Coronary artery (tissue), 2 donors: ENCODE data around the gene NUAK2.

Experiments used
- DNase-seq: peaks from one replicate; pipeline ENCODE4 v3.0.0-alpha.2; 2017; ENCODE audit warnings: low spot score
- H3K27ac ChIP-seq, 2 donors: fragments of 200-600 bp; sonication (generic); one replicate each; pipeline ENCODE4 v1.5.1; 2016 to 2019
- H3K4me3 ChIP-seq: fragments of 200-600 bp; sonication (generic); 2 replicates; pipeline ENCODE4 v1.5.1; 2016; ENCODE audit warnings: mild to moderate bottlenecking, moderate library complexity
- TF ChIP-seq, protein P1 (sequence below): fragments of 200-600 bp; sonication (generic); IDR thresholded peaks from one replicate; pipeline ENCODE4 v1.5.1; 2019; ENCODE audit warnings: antibody characterized with exemption

The NUAK2 gene

GRCh38 chr1:205319081-205320018 is 2.2 kb downstream of the NUAK2 start:
- Histone ChIP-seq H3K27ac (peak overlapping the region in 1 of 2 donors; percentile 49), H3K4me3 (peak overlapping the region; percentile 34)
- TF ChIP-seq, protein P1, sequence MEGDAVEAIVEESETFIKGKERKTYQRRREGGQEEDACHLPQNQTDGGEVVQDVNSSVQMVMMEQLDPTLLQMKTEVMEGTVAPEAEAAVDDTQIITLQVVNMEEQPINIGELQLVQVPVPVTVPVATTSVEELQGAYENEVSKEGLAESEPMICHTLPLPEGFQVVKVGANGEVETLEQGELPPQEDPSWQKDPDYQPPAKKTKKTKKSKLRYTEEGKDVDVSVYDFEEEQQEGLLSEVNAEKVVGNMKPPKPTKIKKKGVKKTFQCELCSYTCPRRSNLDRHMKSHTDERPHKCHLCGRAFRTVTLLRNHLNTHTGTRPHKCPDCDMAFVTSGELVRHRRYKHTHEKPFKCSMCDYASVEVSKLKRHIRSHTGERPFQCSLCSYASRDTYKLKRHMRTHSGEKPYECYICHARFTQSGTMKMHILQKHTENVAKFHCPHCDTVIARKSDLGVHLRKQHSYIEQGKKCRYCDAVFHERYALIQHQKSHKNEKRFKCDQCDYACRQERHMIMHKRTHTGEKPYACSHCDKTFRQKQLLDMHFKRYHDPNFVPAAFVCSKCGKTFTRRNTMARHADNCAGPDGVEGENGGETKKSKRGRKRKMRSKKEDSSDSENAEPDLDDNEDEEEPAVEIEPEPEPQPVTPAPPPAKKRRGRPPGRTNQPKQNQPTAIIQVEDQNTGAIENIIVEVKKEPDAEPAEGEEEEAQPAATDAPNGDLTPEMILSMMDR = no peak
- no peak for DNase-seq

DNA sequence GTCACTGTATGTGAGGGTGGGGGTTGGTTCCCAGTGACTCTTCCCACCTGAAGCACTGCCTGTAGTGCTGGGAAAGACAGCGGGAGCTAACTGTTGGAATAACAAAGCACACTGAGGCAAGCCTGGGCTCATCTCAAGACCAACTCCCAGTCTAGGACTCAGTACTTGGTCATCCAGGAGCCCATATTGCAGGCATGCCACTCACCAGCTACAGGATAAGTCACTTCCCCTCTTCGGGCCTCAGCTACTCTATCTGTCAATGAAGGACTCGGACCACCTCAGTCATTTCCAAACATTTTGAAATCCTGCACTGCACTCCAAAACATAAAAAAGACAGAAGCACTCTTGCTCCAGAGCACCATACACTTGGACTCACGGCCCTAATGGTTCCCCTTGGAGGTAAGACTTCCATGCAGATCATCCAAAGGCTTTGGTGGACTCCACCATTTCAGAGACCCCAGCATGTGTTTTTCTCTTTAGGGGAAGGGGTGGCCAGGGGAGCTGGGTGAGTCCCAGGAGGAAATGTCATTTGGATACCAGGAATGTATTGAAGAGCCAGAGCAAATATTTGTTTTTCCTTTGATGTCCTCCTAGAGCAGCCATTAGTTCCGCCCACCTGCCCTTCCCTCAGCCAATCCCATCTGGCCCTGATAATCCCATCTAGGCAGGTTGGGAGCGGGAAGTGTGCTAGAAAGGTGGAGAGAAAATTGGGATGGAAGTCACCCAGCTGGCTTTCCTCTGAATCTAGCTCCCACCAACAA is 3.1 kb downstream of the NUAK2 start:
- TF ChIP-seq, protein P1 = no peak
- Histone ChIP-seq H3K27ac (no peak overlapping the region), H3K4me3 (no peak overlapping the region)
- no peak for DNase-seq

DNA sequence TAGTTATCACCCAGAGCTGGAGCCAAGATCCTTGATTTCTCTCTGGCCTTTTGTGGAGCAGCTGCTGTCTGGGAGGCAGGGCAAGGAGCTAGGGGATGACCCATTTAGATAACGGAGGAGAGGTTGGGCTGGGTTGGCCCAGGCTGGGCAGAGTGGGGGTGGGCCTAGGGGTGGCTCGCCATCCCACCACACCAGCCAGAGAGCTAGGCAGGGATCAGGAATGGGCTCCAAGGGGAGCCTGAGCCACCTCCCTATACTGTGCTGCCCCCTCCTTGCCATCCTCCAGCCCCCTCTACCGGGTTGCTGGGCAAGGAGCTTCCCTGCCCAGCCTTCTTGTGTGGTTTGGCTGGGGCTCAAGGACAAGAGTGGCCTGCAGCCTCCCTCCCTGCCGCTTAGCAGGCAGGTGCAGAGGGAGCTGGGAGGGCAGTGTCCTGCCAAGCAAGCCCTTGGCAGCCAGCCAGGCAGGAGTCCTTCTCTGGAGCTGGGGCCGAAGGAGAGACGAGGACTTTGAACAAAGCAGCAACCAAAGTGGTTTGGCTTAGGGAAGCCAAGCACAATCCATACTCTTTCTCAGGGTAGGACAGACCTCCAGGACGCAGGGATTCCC is 4.1 kb downstream of the NUAK2 start:
- no peak for DNase-seq
- no peak overlapping the region for H3K4me3 ChIP-seq
- TF ChIP-seq, protein P1 = no peak
- H3K27ac ChIP-seq = no peak overlapping the region

DNA sequence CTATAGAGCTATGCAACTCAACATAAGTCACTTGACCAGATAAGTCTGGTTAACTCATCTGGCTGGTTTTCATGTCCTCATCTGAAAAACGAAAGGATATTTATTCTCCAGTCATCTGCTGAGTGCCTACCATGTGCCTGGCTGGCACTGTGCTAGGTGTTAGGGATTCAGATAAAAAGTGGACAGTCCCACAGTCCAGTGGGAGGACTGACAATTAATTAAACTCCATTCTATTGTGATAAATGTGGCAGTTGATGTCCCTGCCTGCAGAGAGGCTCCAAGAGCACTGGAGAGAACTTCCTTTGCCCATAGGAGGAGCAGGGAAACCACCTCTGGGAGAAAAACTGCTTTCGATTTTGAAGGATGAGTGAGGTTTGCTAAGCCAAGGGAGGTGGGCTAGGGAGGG is 5.4 kb downstream of the NUAK2 start:
- no peak overlapping the region for H3K27ac ChIP-seq
- DNase-seq = no peak
- TF ChIP-seq, protein P1 = no peak
- no peak overlapping the region for H3K4me3 ChIP-seq

DNA sequence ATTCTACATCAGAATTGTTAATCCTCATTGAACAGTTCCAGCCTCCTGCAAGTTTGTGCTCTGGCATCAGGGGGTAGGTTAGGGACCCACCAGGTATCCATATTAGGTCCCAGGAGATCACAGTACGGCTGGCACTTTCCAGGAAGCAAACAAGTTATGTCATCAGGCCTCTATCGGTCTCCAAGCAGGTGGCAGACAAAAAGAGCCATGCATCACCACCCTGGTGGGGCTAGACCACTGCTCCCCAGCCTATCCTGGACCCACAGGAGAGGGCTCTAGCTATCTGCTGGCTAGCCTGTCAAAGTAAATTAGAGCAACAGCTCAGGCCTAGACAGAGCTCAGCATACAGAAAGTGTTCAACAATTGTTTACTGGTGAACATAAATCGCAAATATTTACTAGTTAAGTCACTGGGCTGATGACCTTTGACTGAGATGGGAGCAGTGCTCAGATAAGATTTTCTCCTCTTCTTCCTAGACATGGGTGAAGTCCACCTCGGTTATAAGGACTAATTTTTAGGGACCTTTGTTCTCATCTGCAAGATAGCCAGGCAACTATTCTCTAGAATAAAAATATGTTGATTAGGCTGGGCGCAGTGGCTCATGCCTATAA is 6.4 kb downstream of the NUAK2 start:
- DNase-seq = no peak
- no peak overlapping the region for H3K27ac ChIP-seq
- TF ChIP-seq, protein P1 = no peak
- no peak overlapping the region for H3K4me3 ChIP-seq

- no peak for DNase-seq
- TF ChIP-seq, protein P1 = no peak
- Histone ChIP-seq H3K27ac (peak overlapping the region in 1 of 2 donors; percentile 55), H3K4me3 (no peak overlapping the region)
These were observed 7.8 kb downstream of the NUAK2 start for GRCh38 chr1:205313563-205314308.
